NCI-H748 treated with DMSO at 0.1 percent for 48 hours (cell line): ENCODE measurements around the gene ARHGEF40.
A peak's percentile ranks its signal among the peaks of the same experiment; 100 is the strongest.

Source experiments
- DNase-seq: peaks from one replicate; lab custom pipeline; 2025; lab: John Stamatoyannopoulos, UW

The ARHGEF40 gene

GRCh38 chr14:21083565-21084325 is 13.6 kb downstream of the ARHGEF40 start:
- DNase-seq = no peak

GRCh38 chr14:21084396-21084795 is 14.3 kb downstream of the ARHGEF40 start:
- no peak for DNase-seq

GRCh38 chr14:21084998-21085853 is 15.1 kb downstream of the ARHGEF40 start:
- DNase-seq = no peak

- no peak for DNase-seq
These were observed 16.8 kb downstream of the ARHGEF40 start for GRCh38 chr14:21086908-21087293.

GRCh38 chr14:21087294-21088091 is 17.4 kb downstream of the ARHGEF40 start:
- peak; percentile 91 for DNase-seq

- DNase-seq = no peak
These were observed 18.6 kb downstream of the ARHGEF40 start for GRCh38 chr14:21088687-21089086.

- no peak for DNase-seq
These were observed 19.2 kb downstream of the ARHGEF40 start for GRCh38 chr14:21089271-21089670.

GRCh38 chr14:21089877-21090193 is 19.7 kb downstream of the ARHGEF40 start:
- no peak for DNase-seq

- no peak for DNase-seq
These were observed 20.3 kb downstream of the ARHGEF40 start for GRCh38 chr14:21090194-21090939.

- no peak for DNase-seq
These were observed 21.0 kb downstream of the ARHGEF40 start for GRCh38 chr14:21090940-21091663.

GRCh38 chr14:21091821-21092272 is 21.7 kb downstream of the ARHGEF40 start:
- DNase-seq = no peak

- peak; percentile 10 for DNase-seq
These were observed 22.3 kb downstream of the ARHGEF40 start for GRCh38 chr14:21092273-21093011.

GRCh38 chr14:21093018-21093417 is 22.9 kb downstream of the ARHGEF40 start:
- no peak for DNase-seq

- no peak for DNase-seq
These were observed 23.9 kb downstream of the ARHGEF40 start for GRCh38 chr14:21093769-21094681.

- DNase-seq = no peak
These were observed 25.5 kb downstream of the ARHGEF40 start for GRCh38 chr14:21095430-21096205.

GRCh38 chr14:21096438-21096837 is 26.3 kb downstream of the ARHGEF40 start:
- DNase-seq = no peak

- peak; percentile 5 for DNase-seq
These were observed 27.0 kb downstream of the ARHGEF40 start for GRCh38 chr14:21096978-21097635.

GRCh38 chr14:21097636-21098075 is 27.6 kb downstream of the ARHGEF40 start:
- DNase-seq = no peak
